Spinal cord (tissue), 10 donors: ENCODE data around the gene ALAS2. TPM values are rescaled to one million over a fixed set of nuclear protein-coding genes. Genes with fewer than 3 reads are reported as not detected.
"Not testable (repeated sequence)": the region's sequence is repeated elsewhere in the genome, so short reads cannot be mapped to it uniquely, and the experiment has no call there.

Source experiments
- DNase-seq, 6 donors: peaks; one replicate each; pipeline versions ENCODE4 v3.0.0 to v3.0.0-alpha.2; 2013 to 2015; ENCODE audit warnings: low spot score in 6 of 6, low read depth in 4 of 6
- H3K27ac ChIP-seq: one replicate; pipeline ENCODE4 v1.5.1; 2013; ENCODE audit warnings: low read depth, low read length, control low read depth
- H3K27me3 ChIP-seq: one replicate; pipeline ENCODE4 v1.6.1; 2013; ENCODE audit warnings: low read length; ENCODE audit not compliant: control insufficient read depth, insufficient read depth
- H3K36me3 ChIP-seq: one replicate; pipeline ENCODE4 v1.6.1; 2013; ENCODE audit warnings: low read length; ENCODE audit not compliant: control insufficient read depth, insufficient read depth
- H3K4me1 ChIP-seq: one replicate; pipeline ENCODE4 v1.6.1; 2013; ENCODE audit warnings: low read length; ENCODE audit not compliant: control insufficient read depth, insufficient read depth
- H3K4me3 ChIP-seq: one replicate; pipeline ENCODE4 v1.5.1; 2013; ENCODE audit warnings: low read depth, low read length, control low read depth
- H3K9me3 ChIP-seq: one replicate; pipeline ENCODE4 v1.6.1; 2013; ENCODE audit warnings: low read length; ENCODE audit not compliant: control insufficient read depth, insufficient read depth
- WGBS: methylation state at CpG from one replicate; pipeline ENCODE4 v1.1.5; 2013; ENCODE audit warnings: missing lambda C conversion rate; ENCODE audit not compliant: insufficient coverage; 5-methylcytosine and 5-hydroxymethylcytosine counted together
- long read RNA-seq, 4 donors: transcript quantifications; one replicate each; lab custom pipeline, GENCODE V29; 2026
- polyA plus RNA-seq, 2 donors: library from polyadenylated mRNA; unstranded; fragments of 120-200 nt; gene quantifications; one replicate each; pipeline ENCODE4 v1.2.1, GENCODE V29; 2013; ENCODE audit not compliant: insufficient read length in 2 of 2
- total RNA-seq, 2 donors: library from RNA; depleted of rRNA in 1 of 2; stranded (reverse); fragments of 120-200 nt in 1 of 2; fragments of >200 nt in 1 of 2; gene quantifications; one replicate each; pipeline versions ENCODE4 v1.2.3 to v1.2.4, GENCODE V29; 2013 to 2014
- donor health status: healthy.

Gene ALAS2, protein sequence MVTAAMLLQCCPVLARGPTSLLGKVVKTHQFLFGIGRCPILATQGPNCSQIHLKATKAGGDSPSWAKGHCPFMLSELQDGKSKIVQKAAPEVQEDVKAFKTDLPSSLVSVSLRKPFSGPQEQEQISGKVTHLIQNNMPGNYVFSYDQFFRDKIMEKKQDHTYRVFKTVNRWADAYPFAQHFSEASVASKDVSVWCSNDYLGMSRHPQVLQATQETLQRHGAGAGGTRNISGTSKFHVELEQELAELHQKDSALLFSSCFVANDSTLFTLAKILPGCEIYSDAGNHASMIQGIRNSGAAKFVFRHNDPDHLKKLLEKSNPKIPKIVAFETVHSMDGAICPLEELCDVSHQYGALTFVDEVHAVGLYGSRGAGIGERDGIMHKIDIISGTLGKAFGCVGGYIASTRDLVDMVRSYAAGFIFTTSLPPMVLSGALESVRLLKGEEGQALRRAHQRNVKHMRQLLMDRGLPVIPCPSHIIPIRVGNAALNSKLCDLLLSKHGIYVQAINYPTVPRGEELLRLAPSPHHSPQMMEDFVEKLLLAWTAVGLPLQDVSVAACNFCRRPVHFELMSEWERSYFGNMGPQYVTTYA
- 100 to 1,000 TPM in 1 of 2 donors, 10 to 100 TPM in 1; 49.0 to 188 TPM for total RNA-seq
- 10 to 100 TPM; 11.0 to 11.6 TPM for polyA plus RNA-seq
- long read RNA-seq, donor 1, partial matches to known transcripts = 0 of 5 reads
- long read RNA-seq, donor 1, other reads (novel, unspliced or antisense) = 0 of 5 reads
- long read RNA-seq, donor 2, transcript ALAS2-210 (11 exons, 1,940 nt) = major isoform, 5 of 6 reads
- long read RNA-seq, donor 2, partial matches to known transcripts = 0 of 6 reads
- long read RNA-seq, donor 2, other reads (novel, unspliced or antisense) = 0 of 6 reads
- long read RNA-seq, donor 3, partial matches to known transcripts = 0 of 1 reads
- long read RNA-seq, donor 3, other reads (novel, unspliced or antisense) = 0 of 1 reads
- long read RNA-seq, donor 4, partial matches to known transcripts = 0 of 2 reads
- long read RNA-seq, donor 4, other reads (novel, unspliced or antisense) = 0 of 2 reads

DNA sequence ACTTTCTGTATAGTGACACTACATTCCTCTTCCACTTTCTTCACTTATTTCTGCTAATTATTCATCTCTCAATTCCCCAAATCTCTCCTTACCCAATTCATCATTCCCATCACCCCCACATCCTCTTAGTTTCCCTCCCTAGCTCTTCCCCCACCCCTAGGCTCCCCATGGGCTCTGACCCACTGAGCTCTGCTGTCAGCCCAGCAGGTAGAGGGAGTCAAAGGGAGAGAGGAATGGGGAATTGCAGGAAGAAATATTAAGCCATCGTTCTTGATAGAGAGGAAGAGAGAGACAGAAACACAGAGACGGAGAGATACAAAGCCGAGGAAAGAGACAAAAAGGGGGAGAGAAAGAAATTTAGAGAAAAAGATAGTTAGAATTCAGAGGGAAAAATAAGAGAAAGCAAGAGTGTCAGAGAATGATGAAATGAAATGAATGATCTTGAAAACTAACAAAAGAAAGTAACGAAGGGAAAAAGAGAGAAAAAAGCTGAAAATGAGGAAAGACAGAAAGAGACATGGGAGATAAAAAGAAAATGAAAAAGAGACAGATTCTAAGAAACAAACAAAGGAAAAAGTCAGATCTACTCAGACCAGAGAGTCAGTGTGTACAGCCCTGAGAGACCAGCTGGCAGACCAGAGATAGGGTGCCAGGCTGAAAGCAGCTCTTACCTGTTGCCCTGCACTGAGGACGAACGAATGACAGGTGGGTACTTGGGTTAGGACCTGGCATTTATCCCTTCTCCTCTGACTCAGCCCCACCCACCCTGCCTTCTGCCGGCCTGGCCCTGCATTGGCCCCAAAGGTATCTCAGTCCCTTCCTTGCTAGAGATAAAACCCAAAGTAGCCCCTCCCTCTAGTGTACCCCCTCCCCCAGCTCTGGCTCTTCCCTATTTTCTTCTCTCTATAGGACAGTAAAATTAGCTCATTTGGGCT lies at the start of gene ALAS2:
Gene ALAS2 (minus strand): TSS at position 707 of the 935 bp plus-strand sequence. CDS start 4,977 bp downstream, outside the sequence.
- WGBS = 56% methylated on average over 5 of the region's 7 CpGs
- H3K27me3 ChIP-seq = no peaks in the 10 kb centered on the region

DNA sequence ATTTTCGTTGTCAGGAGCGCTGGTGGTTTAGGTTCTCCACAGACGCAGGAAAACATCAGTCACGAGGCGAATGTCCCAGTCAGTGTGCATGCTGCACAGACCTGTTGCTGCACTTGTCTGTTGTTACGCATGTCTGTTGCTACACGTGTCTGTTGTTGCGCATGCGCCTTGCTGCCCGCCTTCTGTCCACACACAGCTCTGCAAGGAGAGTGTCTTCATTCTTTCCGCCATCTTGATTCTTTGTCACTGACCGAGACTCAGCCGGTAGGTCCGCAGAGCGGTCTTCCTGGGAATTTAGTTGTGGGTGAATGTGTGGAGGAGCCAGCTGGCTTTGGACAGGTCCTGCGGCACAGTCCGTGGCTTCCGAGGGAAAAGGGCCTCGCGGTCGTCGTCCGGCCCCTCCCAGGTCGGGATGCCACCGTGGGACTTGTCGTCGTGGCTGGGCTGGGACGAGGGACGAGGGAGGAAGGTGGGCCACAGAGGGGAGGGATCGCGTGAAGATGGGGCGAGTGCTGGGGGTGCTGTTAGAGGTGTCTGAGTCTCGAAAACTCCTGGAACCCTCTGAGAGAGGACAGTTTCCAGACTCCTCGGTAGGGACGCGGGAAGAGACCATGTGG lies 44.2 kb upstream of the ALAS2 start, which contains the start of gene PAGE2B:
Gene PAGE2B (plus strand): TSS at position 180 of the 617 bp plus-strand sequence. CDS start 1,012 bp downstream, outside the sequence.
- 79% methylated on average over 34 of the region's 36 CpGs for WGBS
- Histone ChIP-seq H3K27me3 (peaks cover 2% of the 10 kb centered on the region), H3K9me3 (no peaks in the 10 kb centered on the region), H3K27ac (no peak within 1 kb of the TSS), H3K4me3 (no peak within 1 kb of the TSS), H3K4me1 (no peaks in the 10 kb centered on the region), H3K36me3 (no peaks in the 10 kb centered on the region)
- no peak for DNase-seq

More for the DNA sequence above, at the start of gene ALAS2:
- Histone ChIP-seq H3K36me3 (no peaks in the 10 kb centered on the region), H3K27ac (no peak within 1 kb of the TSS), H3K9me3 (no peaks in the 10 kb centered on the region), H3K4me1 (no peaks in the 10 kb centered on the region), H3K4me3 (no peak within 1 kb of the TSS)
- no peak for DNase-seq

DNA sequence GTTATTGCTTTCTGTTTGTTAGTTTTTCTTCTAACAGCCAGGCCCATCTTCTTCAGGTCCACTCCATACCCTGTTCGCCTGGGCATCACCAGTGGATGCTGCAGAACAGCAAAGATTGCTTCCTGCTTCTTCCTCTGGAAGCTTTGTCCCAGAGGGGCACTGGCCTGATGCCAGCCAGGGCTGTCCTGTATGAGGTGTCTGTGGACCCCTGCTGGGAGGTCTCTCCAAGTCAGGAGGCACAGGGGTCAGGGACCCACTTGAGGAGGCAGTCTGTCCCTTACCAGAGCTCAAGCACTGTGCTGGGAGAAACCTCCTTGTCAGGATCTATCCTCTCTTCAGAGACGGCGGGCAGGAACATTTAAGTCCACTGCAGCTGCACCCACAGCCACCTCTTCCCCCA lies 41.5 kb upstream of the ALAS2 start:
- no peaks in the 10 kb centered on the region for H3K36me3 ChIP-seq
- H3K27me3 ChIP-seq = peaks cover 2% of the 10 kb centered on the region
- H3K4me1 ChIP-seq = no peaks in the 10 kb centered on the region
- no peaks in the 10 kb centered on the region for H3K9me3 ChIP-seq
- H3K4me3 ChIP-seq = no peak overlapping the region
- DNase-seq = no peak
- WGBS = 100% methylated on average over 3 of the region's 3 CpGs
- H3K27ac ChIP-seq = no peak overlapping the region

DNA sequence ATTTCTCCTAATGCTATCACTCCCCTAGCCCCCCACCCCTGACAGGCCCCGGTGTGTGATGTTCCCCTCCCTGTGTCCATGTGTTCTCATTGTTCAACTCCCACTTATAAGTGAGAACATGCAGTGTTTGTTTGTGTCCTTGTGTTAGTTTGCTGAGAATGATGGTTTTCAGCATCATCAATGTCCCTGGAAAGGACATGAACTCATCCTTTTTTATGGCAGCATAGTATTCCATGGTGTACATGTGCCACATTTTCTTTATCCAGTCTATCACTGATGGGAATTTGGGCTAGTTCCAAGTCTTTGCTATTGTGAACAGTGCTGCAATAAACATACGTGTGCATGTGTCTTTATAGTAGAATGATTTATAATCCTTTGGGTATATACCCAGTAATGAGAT lies 36.4 kb upstream of the ALAS2 start:
- H3K36me3 ChIP-seq, H3K27me3 ChIP-seq, H3K4me3 ChIP-seq, H3K27ac ChIP-seq, DNase-seq, H3K4me1 ChIP-seq, H3K9me3 ChIP-seq: not testable (repeated sequence)
- no CpG with 5 or more reads among the region's 2 CpGs for WGBS

DNA sequence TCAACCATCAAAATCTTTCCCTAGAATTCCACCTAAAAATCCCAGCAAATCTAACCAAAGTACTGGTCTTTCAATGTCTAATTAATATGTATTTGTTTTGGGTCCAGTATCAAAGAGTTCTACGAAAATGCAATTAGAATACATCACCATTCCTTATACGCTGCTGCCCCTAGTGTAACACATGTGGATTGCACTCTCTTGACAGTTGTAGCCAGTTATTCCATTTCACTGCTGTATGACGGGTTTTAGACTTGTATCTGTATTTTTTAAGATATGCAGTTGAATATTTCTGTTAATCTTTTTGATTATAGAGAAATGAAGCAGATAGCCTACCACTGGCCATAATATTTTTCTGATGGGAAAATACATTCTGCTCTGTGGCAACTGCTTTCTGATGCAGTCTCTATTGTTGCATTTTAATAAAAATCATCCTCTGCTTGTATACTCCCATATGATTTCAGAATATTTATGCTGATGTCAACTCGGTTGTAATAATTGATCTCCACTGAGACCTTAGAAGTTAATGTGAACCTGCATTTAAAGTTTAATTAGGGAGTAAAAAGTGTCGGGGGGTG lies 27.0 kb upstream of the ALAS2 start:
- Histone ChIP-seq H3K36me3 (no peaks in the 10 kb centered on the region), H3K27me3 (no peaks in the 10 kb centered on the region), H3K4me1 (no peaks in the 10 kb centered on the region), H3K9me3 (no peaks in the 10 kb centered on the region), H3K27ac (no peak overlapping the region), H3K4me3 (peak overlapping the region; percentile 9)
- peak in 5 of 6 donors; percentile 11 to 85 (median 25) for DNase-seq
- no CpG with 5 or more reads among the region's 5 CpGs for WGBS

DNA sequence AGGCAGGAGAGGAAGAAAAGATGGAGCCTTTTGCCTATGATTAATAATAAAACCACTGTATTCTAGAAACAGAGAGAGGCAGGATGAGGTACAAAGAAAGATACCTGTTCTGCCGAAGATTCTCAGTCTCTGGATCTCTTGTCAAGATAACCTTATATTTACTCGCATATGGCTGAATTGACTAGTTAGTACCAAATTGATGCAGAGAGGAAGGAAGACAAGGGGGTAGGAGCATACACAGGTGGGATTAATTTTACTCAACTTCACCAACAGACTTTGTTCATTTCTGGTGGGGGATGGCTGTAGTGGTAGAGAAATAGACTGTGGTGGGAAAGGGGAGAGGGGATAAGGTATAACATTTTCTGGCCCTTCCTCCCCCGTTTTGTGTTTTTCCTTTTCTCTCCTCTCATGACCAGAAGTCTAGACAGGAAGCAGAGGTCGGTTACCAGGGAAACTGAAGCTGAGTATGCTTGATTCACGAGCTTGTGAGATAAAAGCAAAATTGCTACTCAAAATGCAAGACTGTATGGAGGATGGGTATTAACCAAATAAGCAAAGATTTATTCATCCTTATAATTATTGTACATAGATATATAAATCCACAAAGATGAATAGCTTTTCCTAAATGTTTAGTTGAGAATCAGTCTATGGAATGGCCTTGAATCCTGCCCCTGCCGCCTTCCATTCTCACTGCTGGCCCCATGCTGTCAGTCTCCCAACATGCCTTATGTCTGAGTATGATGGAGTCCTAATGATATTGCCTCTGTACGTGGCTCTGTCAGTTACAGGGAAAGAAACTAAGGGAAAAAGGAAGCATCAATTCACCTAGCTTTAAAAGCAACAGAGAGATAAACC lies 26.3 kb upstream of the ALAS2 start:
- WGBS = no CpG with 5 or more reads among the region's 7 CpGs
- H3K27me3 ChIP-seq = no peaks in the 10 kb centered on the region
- no peaks in the 10 kb centered on the region for H3K9me3 ChIP-seq
- H3K36me3 ChIP-seq = no peaks in the 10 kb centered on the region
- H3K4me1 ChIP-seq = no peaks in the 10 kb centered on the region
- H3K4me3 ChIP-seq = peak overlapping the region; percentile 9
- DNase-seq = peak in 4 of 6 donors; percentile 0 to 75 (median 26)
- H3K27ac ChIP-seq = no peak overlapping the region

DNA sequence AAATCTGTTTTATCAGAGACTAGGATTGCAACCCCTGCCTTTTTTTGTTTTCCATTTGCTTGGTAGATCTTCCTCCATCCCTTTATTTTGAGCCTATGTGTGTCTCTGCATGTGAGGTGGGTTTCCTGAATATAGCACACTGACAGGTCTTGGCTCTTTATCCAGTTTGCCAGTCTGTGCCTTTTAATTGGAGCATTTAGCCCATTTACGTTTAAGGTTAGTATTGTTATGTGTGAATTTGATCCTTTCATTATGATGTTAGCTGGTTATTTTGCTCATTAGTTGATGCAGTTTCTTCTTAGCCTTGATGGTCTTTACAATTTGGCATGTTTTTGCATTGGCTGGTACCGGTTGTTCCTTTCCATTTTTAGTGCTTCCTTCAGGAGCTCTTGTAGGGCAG lies 19.8 kb upstream of the ALAS2 start:
- H3K27ac ChIP-seq, H3K36me3 ChIP-seq, H3K4me1 ChIP-seq, H3K27me3 ChIP-seq, DNase-seq, H3K4me3 ChIP-seq, H3K9me3 ChIP-seq: not testable (repeated sequence)
- 100% methylated on average over 1 of the region's 2 CpGs for WGBS

DNA sequence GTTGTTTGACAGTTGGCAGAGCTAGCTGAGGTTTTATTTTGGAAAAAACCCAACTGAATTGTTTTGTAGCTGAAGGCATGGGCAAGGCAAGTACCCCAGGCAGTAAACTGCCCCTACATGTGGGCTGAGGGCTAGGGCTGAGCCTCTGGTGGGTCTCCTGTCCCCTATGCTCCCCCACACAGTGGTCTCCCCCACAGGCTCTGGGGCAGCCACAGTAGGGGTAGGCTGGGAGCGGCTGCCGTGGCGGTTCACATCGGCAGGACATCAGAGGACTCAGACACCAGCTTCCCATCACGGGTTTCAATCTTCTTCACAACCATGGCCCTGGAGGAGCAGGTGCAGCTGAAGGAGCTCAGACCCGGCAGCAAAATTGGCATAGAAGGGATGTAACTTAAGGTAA lies 10.7 kb upstream of the ALAS2 start:
- DNase-seq = no peak
- Histone ChIP-seq H3K36me3 (no peaks in the 10 kb centered on the region), H3K27ac (no peak overlapping the region), H3K4me3 (no peak overlapping the region), H3K4me1 (no peaks in the 10 kb centered on the region), H3K27me3 (no peaks in the 10 kb centered on the region), H3K9me3 (no peaks in the 10 kb centered on the region)
- 100% methylated on average over 2 of the region's 6 CpGs for WGBS
